GM23338 (cell line): ENCODE results near the gene ATG9B. TPM values are rescaled to one million over a fixed set of nuclear protein-coding genes. Genes with fewer than 3 reads are reported as not detected.

ENCODE experiments used
- ATAC-seq: fragments of 200-7000 bp; cut with Tn5 transposase; 3 replicates; pipeline ENCODE4 v1.9.1; 2020
- DNase-seq: peaks from one replicate; pipeline ENCODE4 v3.0.0-alpha.2; 2015; ENCODE audit warnings: low spot score
- H2AFZ ChIP-seq: fragments of 200-600 bp; sonication (generic); 2 replicates; pipeline ENCODE4 v1.8.0; 2016; ENCODE audit warnings: antibody characterized with exemption, mild to moderate bottlenecking, moderate library complexity
- H3F3A ChIP-seq: fragments of 200-600 bp; sonication (generic); replicated peaks from 2 replicates; pipeline ENCODE4 v1.8.0; 2017; ENCODE audit warnings: antibody characterized with exemption, mixed run types, low read depth
- H3K27ac ChIP-seq: fragments of 200-600 bp; sonication (generic); 2 replicates; pipeline ENCODE4 v1.6.1; 2016; ENCODE audit warnings: low read depth
- H3K27me3 ChIP-seq: fragments of 200-600 bp; sonication (generic); 2 replicates; pipeline ENCODE4 v1.8.0; 2016; ENCODE audit warnings: mild to moderate bottlenecking, mixed run types, moderate library complexity; ENCODE audit not compliant: insufficient read depth
- H3K36me3 ChIP-seq: fragments of 200-600 bp; sonication (generic); 2 replicates; pipeline ENCODE4 v1.8.0; 2016; ENCODE audit warnings: mild to moderate bottlenecking; ENCODE audit not compliant: insufficient read depth
- H3K4me1 ChIP-seq: fragments of 200-600 bp; sonication (generic); 2 replicates; pipeline ENCODE4 v1.8.0; 2016; ENCODE audit warnings: mild to moderate bottlenecking, moderate library complexity; ENCODE audit not compliant: insufficient read depth
- H3K4me2 ChIP-seq: fragments of 200-600 bp; sonication (generic); 2 replicates; pipeline ENCODE4 v1.7.1; 2017; ENCODE audit warnings: mixed run types
- H3K4me3 ChIP-seq: fragments of 200-600 bp; sonication (generic); 2 replicates; pipeline ENCODE4 v1.6.1; 2016; ENCODE audit warnings: mixed run types
- H3K79me2 ChIP-seq: fragments of 200-600 bp; sonication (generic); replicated peaks from 2 replicates; pipeline ENCODE4 v1.8.0; 2017; ENCODE audit warnings: mild to moderate bottlenecking; ENCODE audit not compliant: insufficient read depth
- H3K9me2 ChIP-seq: fragments of 200-600 bp; sonication (generic); 2 replicates; pipeline ENCODE4 v1.8.0; 2017; ENCODE audit not compliant: insufficient read depth
- H4K20me1 ChIP-seq: fragments of 200-600 bp; sonication (generic); replicated peaks from 2 replicates; pipeline ENCODE4 v1.8.0; 2017; ENCODE audit warnings: mild to moderate bottlenecking; ENCODE audit not compliant: insufficient read depth
- H3K27ac Mint-ChIP-seq: 2 replicates; pipeline ENCODE4 v1.8.0; 2020; ENCODE audit warnings: inconsistent platforms, mild to moderate bottlenecking, moderate library complexity, mixed read lengths
- H3K27me3 Mint-ChIP-seq: 3 replicates; pipeline ENCODE4 v1.8.0; 2022; ENCODE audit warnings: low read depth, mild to moderate bottlenecking, moderate library complexity, mixed read lengths, inconsistent platforms; ENCODE audit not compliant: insufficient read depth, poor library complexity
- H3K36me3 Mint-ChIP-seq: 3 replicates; pipeline ENCODE4 v1.8.0; 2021; ENCODE audit warnings: low read depth, mild to moderate bottlenecking, inconsistent platforms, moderate library complexity, mixed read lengths
- H3K4me1 Mint-ChIP-seq: 3 replicates; pipeline ENCODE4 v1.8.0; 2020; ENCODE audit warnings: mild to moderate bottlenecking, inconsistent platforms, mixed read lengths
- H3K4me3 Mint-ChIP-seq: 3 replicates; pipeline ENCODE4 v1.8.0; 2021; ENCODE audit warnings: moderate library complexity, mild to moderate bottlenecking, inconsistent platforms, mixed read lengths
- H3K9me3 Mint-ChIP-seq: 3 replicates; pipeline ENCODE4 v1.8.0; 2020; ENCODE audit warnings: moderate library complexity, mild to moderate bottlenecking, inconsistent platforms, mixed read lengths
- CREB1 ChIP-seq: fragments of 250-450 bp; sonication (Bioruptor Pico); IDR thresholded peaks from 2 replicates; pipeline ENCODE4 v1.5.0; 2020; ENCODE audit warnings: low read depth, mild to moderate bottlenecking, moderate library complexity
- CTCF ChIP-seq, 2 experiments: fragments of 200-600 bp in 1 of 2; sonication (generic) in 1 of 2; conservative IDR thresholded peaks; 2 replicates each; pipeline versions ENCODE4 v1.5.1 to v1.6.1; 2016 to 2017; ENCODE audit warnings: antibody characterized with exemption in 2 of 2, low read depth in 2 of 2, mild to moderate bottlenecking in 2 of 2, moderate library complexity in 1 of 2
- JUNB ChIP-seq: IDR thresholded peaks from one replicate; pipeline ENCODE4 v1.6.1; 2016; ENCODE audit warnings: antibody characterized with exemption; ENCODE audit not compliant: unreplicated experiment
- NANOG ChIP-seq: IDR thresholded peaks from 2 replicates; pipeline ENCODE4 v1.6.1; 2016; ENCODE audit warnings: antibody characterized with exemption, borderline replicate concordance
- POLR2AphosphoS5 ChIP-seq: IDR thresholded peaks from 2 replicates; pipeline ENCODE4 v1.6.1; 2016; ENCODE audit warnings: antibody characterized with exemption, low read depth
- REST ChIP-seq: IDR thresholded peaks from one replicate; pipeline ENCODE4 v1.6.1; 2018; ENCODE audit warnings: antibody characterized with exemption; ENCODE audit not compliant: unreplicated experiment
- ZNF331 ChIP-seq: fragments of 250-450 bp; sonication (Bioruptor Pico); IDR thresholded peaks from 2 replicates; pipeline ENCODE4 v1.5.0; 2020; ENCODE audit warnings: low read depth, mild to moderate bottlenecking, moderate library complexity
- ZNF462 ChIP-seq: fragments of 250-450 bp; sonication (Bioruptor Pico); IDR thresholded peaks from 2 replicates; pipeline ENCODE4 v1.5.0; 2020; ENCODE audit warnings: mild to moderate bottlenecking, moderate library complexity
- polyA plus RNA-seq: library from polyadenylated mRNA; unstranded; fragments of >200 nt; fragmentation: Nextera tagmentation; extraction: Ambion mirVana; gene quantifications from 2 replicates; pipeline ENCODE4 v1.2.1, GENCODE V29; 2016
- total RNA-seq: library from RNA; depleted of rRNA; stranded (reverse); fragments of >200 nt; shearing (Covaris generic); gene quantifications from 2 replicates; pipeline ENCODE4 v1.2.3, GENCODE V29; 2014

Gene ATG9B
- total and polyA plus RNA-seq, 2 experiments from 2014 or later, result 1.2 to 3.4 TPM

- TF ChIP-seq CTCF (conservative IDR thresholded peaks at IDR 0.05; ENCODE audit: low read depth in 2 of 2) (no peak), POLR2AphosphoS5 (peak; percentile 1; the same call in 1 of the 2 replicates)
- Mint-ChIP-seq H3K27me3 (peaks cover 54% of the 10 kb centered on the region), H3K36me3 (peaks cover 11% of the 10 kb centered on the region), H3K4me1 (peaks cover 30% of the 10 kb centered on the region), H3K27ac (no peak overlapping the region; the same call in 1 of the 2 replicates), H3K9me3 (peaks cover 4% of the 10 kb centered on the region; the same call in 2 of the 3 replicates), H3K4me3 (peak overlapping the region; percentile 66)
- Histone ChIP-seq H3F3A (peaks cover 9% of the 10 kb centered on the region; the same call in 1 of the 2 replicates), H4K20me1 (no peaks in the 10 kb centered on the region), H3K79me2 (no peaks in the 10 kb centered on the region), H3K9me2 (no peaks in the 10 kb centered on the region), H3K36me3 (no peaks in the 10 kb centered on the region; the same call in 1 of the 2 replicates), H2AFZ (peak overlapping the region; percentile 90), H3K4me3 (peak overlapping the region; percentile 47), H3K27me3 (peaks cover 49% of the 10 kb centered on the region), H3K4me1 (peaks cover 14% of the 10 kb centered on the region), H3K27ac (no peak overlapping the region), H3K4me2 (peak overlapping the region; percentile 77)
- ATAC-seq (peak; percentile 30), DNase-seq (peak; percentile 65)
These were observed 5.7 kb downstream of the ATG9B start for GRCh38 chr7:151018421-151019129.

- no peak overlapping the region; the same call in 1 of the 2 replicates for H3K27ac Mint-ChIP-seq
- H3K4me3 Mint-ChIP-seq, result peak overlapping the region; percentile 66
- no peak for TF ChIP-seq ZNF462 (CRISPR knock-in tag)
- no peak for TF ChIP-seq JUNB
- TF ChIP-seq ZNF331 (CRISPR knock-in tag), result no peak
- no peak for TF ChIP-seq NANOG
- TF ChIP-seq REST, result no peak
- TF ChIP-seq CREB1, result peak; percentile 12; the same call in 1 of the 2 replicates
- peak; percentile 25; the same call in 1 of the 2 replicates for TF ChIP-seq POLR2AphosphoS5
These were observed 6.3 kb downstream of the ATG9B start for GRCh38 chr7:151017953-151018420.

More at GRCh38 chr7:151017953-151018420, 6.3 kb downstream of the ATG9B start:
- Histone ChIP-seq H3K36me3 (no peaks in the 10 kb centered on the region; the same call in 1 of the 2 replicates), H3F3A (peaks cover 9% of the 10 kb centered on the region; the same call in 1 of the 2 replicates), H3K4me3 (peak overlapping the region; percentile 47), H3K79me2 (no peaks in the 10 kb centered on the region), H3K27ac (no peak overlapping the region), H4K20me1 (no peaks in the 10 kb centered on the region), H3K27me3 (peaks cover 52% of the 10 kb centered on the region), H3K4me1 (peaks cover 14% of the 10 kb centered on the region), H2AFZ (peak overlapping the region; percentile 90), H3K9me2 (no peaks in the 10 kb centered on the region), H3K4me2 (peak overlapping the region; percentile 77)
- Mint-ChIP-seq H3K9me3 (peaks cover 4% of the 10 kb centered on the region; the same call in 2 of the 3 replicates), H3K27me3 (peaks cover 56% of the 10 kb centered on the region), H3K4me1 (peaks cover 30% of the 10 kb centered on the region), H3K36me3 (peaks cover 11% of the 10 kb centered on the region)
- ATAC-seq, result peak; percentile 70
- DNase-seq, result peak; percentile 91
